DOHH2 (cell line): ENCODE data around the gene SLC35D1.

ENCODE experiments used
- H3F3A ChIP-seq: fragments of 200-600 bp; sonication (generic), shearing (Covaris generic); 2 replicates; pipeline ENCODE4 v1.6.0; 2016; ENCODE audit warnings: antibody characterized with exemption, mild to moderate bottlenecking; ENCODE audit not compliant: control insufficient read depth, insufficient read depth
- H3K27ac ChIP-seq: fragments of 200-600 bp; sonication (generic); 2 replicates; pipeline ENCODE4 v1.5.1; 2014; ENCODE audit warnings: low read depth, mild to moderate bottlenecking, low read length, moderate library complexity
- H3K27me3 ChIP-seq: fragments of 200-600 bp; sonication (generic); 2 replicates; pipeline ENCODE4 v1.6.1; 2014; ENCODE audit warnings: mild to moderate bottlenecking, low read length, mixed read lengths; ENCODE audit not compliant: control insufficient read depth
- H3K36me3 ChIP-seq: fragments of 200-600 bp; sonication (generic); 2 replicates; pipeline ENCODE4 v1.6.1; 2014; ENCODE audit warnings: mild to moderate bottlenecking, low read length, moderate library complexity, mixed read lengths; ENCODE audit not compliant: control insufficient read depth
- H3K4me1 ChIP-seq: fragments of 200-600 bp; sonication (generic); 2 replicates; pipeline ENCODE4 v1.6.1; 2014; ENCODE audit warnings: mild to moderate bottlenecking, low read length, mixed read lengths; ENCODE audit not compliant: control insufficient read depth
- H3K4me2 ChIP-seq: fragments of 200-600 bp; sonication (generic); 2 replicates; pipeline ENCODE4 v1.6.0; 2014; ENCODE audit warnings: mild to moderate bottlenecking, low read length, moderate library complexity
- H3K4me3 ChIP-seq: fragments of 200-600 bp; sonication (generic); 2 replicates; pipeline ENCODE4 v1.5.1; 2014; ENCODE audit warnings: mild to moderate bottlenecking, low read length, mixed read lengths
- H3K79me2 ChIP-seq: fragments of 200-600 bp; sonication (generic); 2 replicates; pipeline ENCODE4 v1.6.1; 2014; ENCODE audit warnings: mild to moderate bottlenecking, low read length, mixed read lengths; ENCODE audit not compliant: control insufficient read depth
- H3K9me2 ChIP-seq: fragments of 200-600 bp; sonication (generic); replicated peaks from 2 replicates; pipeline ENCODE4 v1.6.1; 2014; ENCODE audit warnings: mild to moderate bottlenecking, low read length, mixed read lengths; ENCODE audit not compliant: control insufficient read depth
- H3K9me3 ChIP-seq: fragments of 200-600 bp; sonication (generic); 2 replicates; pipeline ENCODE4 v1.6.1; 2014; ENCODE audit warnings: antibody characterized with exemption, low read length, mixed read lengths; ENCODE audit not compliant: control insufficient read depth, insufficient read depth
- H4K20me1 ChIP-seq: fragments of 200-600 bp; sonication (generic); 2 replicates; pipeline ENCODE4 v1.6.0; 2014; ENCODE audit warnings: low read depth, mild to moderate bottlenecking, antibody characterized with exemption, low read length, moderate library complexity; ENCODE audit not compliant: control insufficient read depth, insufficient read depth
- CTCF ChIP-seq: fragments of 200-600 bp; sonication (generic); IDR thresholded peaks from one replicate; pipeline ENCODE4 v1.5.1; 2014; ENCODE audit warnings: antibody characterized with exemption, mild to moderate bottlenecking, low read depth, low read length; ENCODE audit not compliant: poor library complexity, severe bottlenecking
- EZH2phosphoT487 ChIP-seq: fragments of 200-600 bp; sonication (generic); IDR thresholded peaks from 2 replicates; pipeline ENCODE4 v1.6.1; 2017; ENCODE audit warnings: borderline replicate concordance, mild to moderate bottlenecking, antibody characterized with exemption, low read length, moderate library complexity, mixed read lengths

The SLC35D1 gene

GRCh38 chr1:67043366-67043765 is 10.6 kb downstream of the SLC35D1 start:
- Histone ChIP-seq H3K36me3 (peaks cover 99% of the 10 kb centered on the region), H3K27ac (no peak overlapping the region)

GRCh38 chr1:67041841-67042503 is 12.0 kb downstream of the SLC35D1 start:
- no peak overlapping the region for H3K27ac ChIP-seq
- peaks cover 44% of the 10 kb centered on the region for H3K79me2 ChIP-seq
- H3K4me2 ChIP-seq, result no peak overlapping the region
- no peaks in the 10 kb centered on the region for H3K9me3 ChIP-seq
- TF ChIP-seq CTCF (no peak), EZH2phosphoT487 (no peak)
- peaks cover 99% of the 10 kb centered on the region for H3K36me3 ChIP-seq
- no peaks in the 10 kb centered on the region for H3F3A ChIP-seq
- H4K20me1 ChIP-seq, result no peaks in the 10 kb centered on the region
- H3K4me3 ChIP-seq, result no peak overlapping the region
- H3K9me2 ChIP-seq, result no peaks in the 10 kb centered on the region
- H3K4me1 ChIP-seq, result peaks cover 27% of the 10 kb centered on the region
- H3K27me3 ChIP-seq, result no peaks in the 10 kb centered on the region

More at GRCh38 chr1:67043366-67043765, 10.6 kb downstream of the SLC35D1 start:
- H3K9me3 ChIP-seq, result no peaks in the 10 kb centered on the region
- H3F3A ChIP-seq, result no peaks in the 10 kb centered on the region
- H3K9me2 ChIP-seq, result no peaks in the 10 kb centered on the region
- H3K4me1 ChIP-seq, result peaks cover 38% of the 10 kb centered on the region
- H3K79me2 ChIP-seq, result peaks cover 54% of the 10 kb centered on the region
- H3K4me2 ChIP-seq, result no peak overlapping the region
- TF ChIP-seq CTCF, result no peak
- no peak for TF ChIP-seq EZH2phosphoT487
- H4K20me1 ChIP-seq, result no peaks in the 10 kb centered on the region
- no peaks in the 10 kb centered on the region for H3K27me3 ChIP-seq
- no peak overlapping the region for H3K4me3 ChIP-seq

- peaks cover 12% of the 10 kb centered on the region for H3K4me1 ChIP-seq
- H3F3A ChIP-seq, result no peaks in the 10 kb centered on the region
- H3K4me2 ChIP-seq, result no peak overlapping the region
- peaks cover 100% of the 10 kb centered on the region for H3K36me3 ChIP-seq
- H4K20me1 ChIP-seq, result no peaks in the 10 kb centered on the region
- H3K27me3 ChIP-seq, result no peaks in the 10 kb centered on the region
- no peaks in the 10 kb centered on the region for H3K9me3 ChIP-seq
- H3K4me3 ChIP-seq, result no peak overlapping the region
- H3K27ac ChIP-seq, result no peak overlapping the region
- no peaks in the 10 kb centered on the region for H3K9me2 ChIP-seq
- H3K79me2 ChIP-seq, result peaks cover 32% of the 10 kb centered on the region
- no peak for TF ChIP-seq EZH2phosphoT487
- TF ChIP-seq CTCF, result no peak
Observed at GRCh38 chr1:67040405-67040804, 13.5 kb downstream of the SLC35D1 start.

GRCh38 chr1:67031859-67032247 is 22.1 kb downstream of the SLC35D1 start:
- H4K20me1 ChIP-seq, result no peaks in the 10 kb centered on the region
- H3K36me3 ChIP-seq, result peaks cover 89% of the 10 kb centered on the region
- no peaks in the 10 kb centered on the region; the same call in 1 of the 2 replicates for H3K79me2 ChIP-seq
- H3K27me3 ChIP-seq, result no peaks in the 10 kb centered on the region
- H3K4me1 ChIP-seq, result no peaks in the 10 kb centered on the region
- H3K4me2 ChIP-seq, result no peak overlapping the region
- no peak for TF ChIP-seq EZH2phosphoT487
- no peak for TF ChIP-seq CTCF
- H3F3A ChIP-seq, result no peaks in the 10 kb centered on the region
- H3K27ac ChIP-seq, result no peak overlapping the region
- peaks cover 3% of the 10 kb centered on the region; the same call in 1 of the 2 replicates for H3K9me3 ChIP-seq
- H3K9me2 ChIP-seq, result no peaks in the 10 kb centered on the region
- no peak overlapping the region for H3K4me3 ChIP-seq
